GM19023 (cell line): Measurements from ENCODE around the gene CYTH4.
"Not testable (repeated sequence)": the region's sequence is repeated elsewhere in the genome, so short reads cannot be mapped to it uniquely, and the experiment has no call there.

ENCODE experiments used
- ATAC-seq: cut with Tn5 transposase; IDR thresholded peaks from one replicate; pipeline ENCODE4 v1.9.1; 2021; ENCODE audit warnings: mild to moderate bottlenecking, moderate library complexity; ENCODE audit not compliant: unreplicated experiment

CYTH4 gene

DNA sequence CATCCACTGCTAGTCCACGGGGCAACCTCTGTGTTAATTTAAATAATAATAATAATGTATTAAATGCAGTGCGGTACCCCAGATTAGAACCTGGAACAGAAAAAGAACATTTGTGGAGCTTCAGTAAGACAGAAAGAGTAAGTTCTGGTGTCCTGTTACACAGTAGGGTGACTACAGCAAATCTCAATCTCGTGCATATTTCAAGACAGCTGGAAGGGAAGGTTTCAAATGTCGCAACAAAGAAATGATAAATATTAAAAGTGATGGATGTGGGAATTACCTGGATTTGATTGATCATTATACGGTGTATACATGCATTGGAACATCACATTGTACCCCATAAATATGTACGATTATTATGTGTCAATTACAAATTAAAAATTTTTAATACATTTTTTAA lies 36.6 kb upstream of the CYTH4 start:
- ATAC-seq: no peak

GRCh38 chr22:37248251-37248650 lies 34.1 kb upstream of the CYTH4 start:
- ATAC-seq: no peak

DNA sequence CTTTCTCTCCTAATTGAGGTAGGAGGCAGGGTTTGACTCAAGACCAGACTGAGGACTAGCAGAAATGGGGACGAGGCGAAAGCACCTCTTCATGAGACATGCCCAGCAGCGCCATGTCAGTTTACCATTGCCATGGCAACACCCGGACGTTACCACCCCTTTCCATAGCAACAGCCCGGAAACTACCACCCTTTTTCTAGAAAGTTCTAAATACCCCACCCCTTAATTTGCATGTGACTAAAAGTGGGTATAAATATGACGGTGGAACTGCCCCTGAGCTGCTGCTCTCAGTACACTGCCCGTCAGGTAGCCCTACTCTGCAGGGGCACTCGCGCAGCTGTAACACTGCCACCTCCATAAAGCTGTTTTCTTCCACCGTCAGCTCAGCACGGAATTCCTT lies 32.3 kb upstream of the CYTH4 start:
- ATAC-seq: no peak

DNA sequence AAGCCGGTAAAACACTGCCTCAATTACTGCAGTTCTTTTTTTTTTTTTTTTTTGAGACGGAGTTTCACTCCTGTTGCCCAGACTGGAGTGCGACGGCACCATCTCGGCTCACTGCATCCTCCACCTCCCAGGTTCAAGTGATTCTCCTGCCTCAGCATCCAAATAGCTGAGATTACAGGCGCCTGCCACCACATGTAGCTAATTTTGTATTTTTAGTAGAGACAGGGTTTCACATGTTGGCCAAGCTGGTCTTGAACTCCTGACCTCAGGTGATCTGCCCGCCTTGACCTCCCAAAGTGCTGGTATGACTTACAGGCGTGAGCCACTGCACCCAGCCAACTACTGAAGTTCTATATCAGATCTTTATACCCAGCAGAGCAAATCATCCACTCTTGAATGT lies 30.5 kb upstream of the CYTH4 start:
- ATAC-seq: not testable (repeated sequence)

DNA sequence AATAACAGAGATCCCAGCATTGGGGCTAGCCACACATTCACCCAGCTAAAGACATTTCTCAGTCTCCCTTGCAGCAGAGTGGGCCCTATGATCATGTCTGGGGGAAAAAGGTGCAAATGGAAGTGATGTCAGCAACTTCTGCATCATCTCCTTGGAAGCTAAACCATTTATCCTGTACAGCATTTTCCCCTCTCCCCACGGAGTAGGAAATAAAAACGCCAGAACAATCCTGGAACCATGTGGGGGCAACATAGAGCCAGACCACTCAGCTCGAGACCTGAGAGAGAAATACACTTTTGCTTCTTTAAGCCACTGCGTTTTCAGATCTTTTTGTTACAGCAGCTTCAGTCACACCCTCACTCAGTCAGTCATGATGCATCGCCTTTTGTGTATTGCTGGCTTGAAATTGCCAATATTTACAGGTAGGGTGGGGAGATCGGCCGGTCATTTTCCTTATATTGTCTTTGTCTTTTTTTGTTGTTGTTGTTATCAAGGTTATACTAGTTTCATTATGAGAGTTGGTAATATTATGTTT lies 29.1 kb upstream of the CYTH4 start:
- no peak for ATAC-seq

DNA sequence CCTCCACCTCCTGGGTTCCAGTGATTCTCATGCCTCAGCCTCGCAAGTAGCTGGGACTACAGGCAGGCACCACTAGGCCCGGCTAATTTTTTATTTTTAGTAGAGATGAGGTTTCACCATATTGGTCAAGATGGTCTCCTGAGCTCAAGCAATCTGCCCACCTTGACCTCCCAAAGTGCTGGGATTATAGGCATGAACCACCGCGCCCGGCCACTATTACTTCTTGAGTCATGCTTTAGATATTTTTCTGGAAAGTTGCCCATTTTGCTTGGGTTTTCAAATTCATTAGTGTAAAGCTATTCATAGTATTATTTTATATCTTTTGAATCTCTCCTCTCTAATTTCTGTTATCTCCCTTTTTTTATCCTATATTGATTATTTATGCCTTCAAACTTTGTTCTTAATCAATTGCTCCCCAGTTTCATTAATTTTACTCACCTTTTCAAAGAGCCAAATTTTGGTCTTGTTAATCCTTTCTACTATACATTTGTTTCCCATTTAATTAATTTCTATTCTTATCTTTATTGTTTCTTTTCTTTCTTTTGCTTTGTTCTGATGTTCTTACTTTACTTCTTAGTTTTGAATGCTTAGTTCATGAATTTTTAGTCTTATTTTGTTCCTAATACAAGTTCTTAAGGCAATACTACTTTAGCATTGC lies 28.0 kb upstream of the CYTH4 start:
- no peak for ATAC-seq

GRCh38 chr22:37254867-37255233 lies 27.5 kb upstream of the CYTH4 start:
- no peak for ATAC-seq

GRCh38 chr22:37255558-37256006 lies 26.7 kb upstream of the CYTH4 start:
- no peak for ATAC-seq

DNA sequence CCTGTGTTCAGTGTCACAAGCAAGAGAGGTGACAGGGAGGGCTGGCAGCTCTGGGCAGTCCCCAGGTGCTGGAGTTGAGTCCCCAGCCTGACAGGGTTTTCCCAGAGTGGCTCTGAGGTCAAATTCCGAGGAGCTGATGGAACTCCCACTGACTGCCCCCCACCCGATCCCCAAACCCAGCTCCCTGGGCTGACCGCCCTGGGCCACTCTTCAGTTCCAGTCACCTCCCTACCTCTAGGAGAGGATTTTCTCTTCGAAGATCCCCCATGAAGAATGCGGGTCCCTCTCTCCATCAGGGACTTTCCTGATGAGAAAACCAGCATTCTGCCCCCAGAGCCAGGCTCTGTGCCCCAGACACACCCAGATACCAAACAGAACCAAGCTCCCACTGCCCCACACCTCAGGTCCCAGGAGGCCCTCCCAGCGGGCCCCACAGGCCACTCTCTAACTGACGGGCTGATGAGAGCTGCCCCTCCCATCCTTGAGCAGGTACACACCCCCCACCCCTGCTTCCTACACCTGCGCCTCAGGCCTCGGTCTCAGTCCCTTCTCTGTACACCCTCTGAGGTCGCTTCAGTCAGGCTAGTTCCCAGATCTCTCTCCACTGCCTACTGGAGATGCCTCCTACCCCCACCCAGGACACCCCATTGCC lies 26.1 kb upstream of the CYTH4 start:
- no peak for ATAC-seq

DNA sequence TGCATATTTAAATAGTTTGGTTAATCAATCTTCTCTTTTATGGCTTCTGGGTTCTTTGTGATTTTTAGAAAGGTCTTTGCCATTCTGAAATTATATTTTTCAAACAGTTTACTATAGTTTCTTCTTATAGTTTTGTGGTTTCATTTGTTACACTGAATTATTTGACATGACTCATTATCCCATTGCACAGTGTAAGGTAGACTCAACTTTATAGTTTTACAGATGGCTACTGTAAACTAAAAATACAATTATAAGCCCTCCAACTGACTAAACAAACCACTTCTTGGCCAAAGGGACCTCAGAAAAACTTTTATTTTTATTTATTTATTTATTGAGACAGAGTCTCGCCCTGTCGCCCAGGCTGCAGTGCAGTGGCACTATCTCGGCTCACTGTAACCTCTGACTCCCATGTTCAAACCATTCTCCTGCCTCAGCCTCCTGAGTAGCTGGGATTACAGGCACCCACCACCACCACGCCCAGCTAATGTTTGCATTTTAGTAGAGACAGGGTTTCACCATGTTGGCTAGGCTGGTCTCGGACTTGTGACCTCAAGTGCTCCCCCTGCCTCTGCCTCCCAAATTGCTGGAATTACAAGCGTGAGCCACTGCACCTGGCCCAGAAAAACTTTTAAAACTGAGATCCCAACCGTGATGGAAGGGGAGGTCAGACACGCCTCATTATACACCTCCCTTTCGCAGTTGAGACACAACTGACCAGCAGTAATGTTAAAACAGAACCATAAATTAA lies 24.1 kb upstream of the CYTH4 start:
- no peak for ATAC-seq

GRCh38 chr22:37258753-37259401 lies 23.4 kb upstream of the CYTH4 start:
- no peak for ATAC-seq

DNA sequence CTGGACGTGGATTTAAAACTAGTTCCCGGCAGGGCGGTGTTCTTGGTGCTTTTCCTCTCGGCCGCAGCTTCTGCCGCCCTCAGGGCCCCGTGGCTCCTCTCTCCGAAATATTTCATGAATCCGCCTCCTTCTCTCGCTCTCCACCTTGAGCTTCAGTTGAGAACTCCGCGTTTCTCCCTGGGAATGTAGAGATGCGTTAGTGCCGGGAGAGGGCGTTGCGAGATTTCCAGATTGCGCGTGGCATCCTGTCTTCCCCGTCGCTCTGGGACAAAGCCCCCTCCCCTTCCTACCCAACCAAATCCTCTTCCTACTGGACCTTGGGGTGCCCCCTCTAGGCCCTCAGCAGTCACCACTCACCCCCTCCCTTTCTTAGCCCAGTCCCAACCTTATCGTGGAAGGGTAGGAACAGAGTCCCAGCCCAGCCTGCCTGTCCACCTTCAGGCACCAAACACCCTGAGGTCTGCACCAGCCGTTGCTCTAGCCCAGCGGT lies 22.7 kb upstream of the CYTH4 start:
- ATAC-seq: no peak

- no peak for ATAC-seq
Observed at GRCh38 chr22:37260155-37260795, 22.0 kb upstream of the CYTH4 start.

DNA sequence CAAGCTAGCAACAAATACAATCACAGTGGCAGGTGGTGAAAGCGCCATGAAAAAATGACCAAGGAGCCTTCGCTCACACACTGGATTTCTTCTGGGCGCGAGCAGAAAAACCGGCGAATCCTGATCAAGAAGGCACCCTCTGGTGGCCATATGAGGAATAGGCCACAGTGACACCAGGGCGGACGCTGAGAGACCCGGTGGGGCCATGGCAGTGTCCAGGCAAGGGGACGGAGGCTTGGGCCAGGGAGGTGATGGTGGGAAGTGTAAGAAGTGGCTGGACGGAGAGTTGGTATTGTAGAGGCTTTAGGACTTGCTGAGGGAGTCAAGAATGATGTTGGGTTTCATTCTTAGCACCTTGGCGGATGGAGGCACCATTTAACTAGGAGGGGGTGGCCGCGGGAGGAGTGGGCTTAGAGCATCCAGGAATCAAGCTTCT lies 21.4 kb upstream of the CYTH4 start:
- ATAC-seq: no peak

DNA sequence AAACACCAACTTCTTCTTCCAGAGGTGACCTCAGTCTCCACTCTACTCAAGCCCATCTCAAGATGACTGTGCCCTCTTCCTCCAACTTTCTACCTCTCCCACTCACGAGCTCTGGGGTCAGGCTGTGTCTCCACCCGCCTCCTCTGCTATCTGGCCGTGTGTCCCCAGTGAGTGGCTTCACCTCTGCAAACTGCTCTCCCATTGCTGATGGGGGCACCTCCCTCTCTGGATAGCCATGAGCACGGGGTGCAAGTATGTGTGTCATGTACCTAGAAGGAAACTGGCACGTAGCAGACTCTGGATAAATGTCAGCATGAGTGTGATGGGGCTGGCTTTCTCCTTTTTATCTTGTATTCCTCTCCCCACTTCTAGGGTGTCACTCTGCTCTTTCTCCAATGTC lies 20.0 kb upstream of the CYTH4 start:
- ATAC-seq: no peak

- ATAC-seq: no peak
Observed at GRCh38 chr22:37263966-37264887, 18.1 kb upstream of the CYTH4 start.

DNA sequence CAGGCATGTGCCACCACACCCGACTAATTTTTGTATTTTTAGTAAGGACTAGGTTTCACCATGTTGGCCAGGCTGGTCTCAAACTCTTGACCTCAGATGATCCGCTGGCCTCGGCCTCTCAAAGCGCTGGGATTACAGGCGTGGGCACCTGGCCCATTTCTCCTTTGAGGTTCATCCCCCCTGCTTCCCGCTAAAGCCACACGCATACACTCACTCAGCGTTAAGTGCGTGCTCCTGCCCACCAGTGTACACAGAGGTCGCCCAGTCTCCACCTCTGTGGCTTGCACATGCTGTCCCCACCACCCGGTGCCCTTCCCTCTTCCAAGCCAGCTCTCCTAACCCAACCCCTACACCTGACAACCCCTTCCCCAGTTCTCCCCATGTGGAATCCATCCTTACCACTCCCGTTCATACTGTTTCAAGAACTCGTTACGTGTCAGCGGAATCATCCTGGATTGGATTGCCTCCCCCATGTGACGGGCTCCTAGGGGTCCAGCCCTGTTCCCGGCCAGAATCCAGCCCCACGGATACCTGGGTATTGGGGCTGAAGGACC lies 15.7 kb upstream of the CYTH4 start:
- ATAC-seq: no peak

DNA sequence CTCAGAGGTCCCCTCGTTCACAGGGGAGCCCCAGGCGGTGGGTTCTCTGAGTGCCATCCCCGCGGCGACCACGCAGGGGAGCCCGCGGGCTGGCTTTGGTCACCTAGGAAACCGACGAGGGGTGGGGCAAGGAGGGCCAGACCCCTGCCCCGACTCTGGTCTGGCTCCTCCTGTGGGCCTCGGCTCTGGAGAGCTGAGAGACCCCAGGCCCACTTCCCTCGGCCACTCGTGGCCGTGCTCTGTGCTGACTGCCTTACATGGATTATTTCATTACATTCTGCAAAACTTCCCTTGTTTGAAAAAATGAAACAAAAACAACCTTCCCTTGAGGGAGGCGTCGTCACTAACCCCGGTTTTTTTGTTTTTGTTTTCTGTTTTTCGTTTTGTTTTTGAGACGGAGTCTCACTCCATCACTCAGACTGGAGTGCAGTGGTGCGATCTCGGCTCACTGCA lies 15.1 kb upstream of the CYTH4 start:
- peak; percentile 79 for ATAC-seq
